Loucy (cell line): ENCODE measurements around the gene COL23A1.

Source experiments
- CTCF ChIP-seq: fragments of 200-600 bp; sonication (generic); conservative IDR thresholded peaks from 2 replicates; pipeline ENCODE4 v1.5.1; 2014; ENCODE audit warnings: mild to moderate bottlenecking, antibody characterized with exemption, low read length
- EZH2phosphoT487 ChIP-seq: fragments of 200-600 bp; IDR thresholded peaks from 2 replicates; pipeline ENCODE4 v1.6.1; 2018; ENCODE audit warnings: antibody characterized with exemption, mild to moderate bottlenecking, moderate library complexity, borderline replicate concordance

- no peak for TF ChIP-seq CTCF
- TF ChIP-seq EZH2phosphoT487 = no peak
Measured at GRCh38 chr5:178624631-178625546, 34.7 kb upstream of the COL23A1 start.
